Mesenchymal stem cell (in vitro differentiated cells and primary cell): Measurements from ENCODE around the gene APMAP. TPM values are rescaled to one million over a fixed set of nuclear protein-coding genes. Genes with fewer than 3 reads are reported as not detected.

Experiments used
- small RNA-seq: library from polyadenylated mRNA; stranded (forward); fragments of <200 nt; extraction: miRNeasy Mini kit (QIAGEN cat#:217004); gene quantifications from one replicate; pipeline ENCODE3, GENCODE V24; 2013; ENCODE audit warnings: low read depth

APMAP gene

Small RNA genes lying within 50 kb of the gene (small RNA-seq; reads per million reads assigned to genes)
- gene RNU6-1257P, result not detected
